GM19240 (cell line): Measurements from ENCODE around the gene NUDT9.

ENCODE experiments used
- DNase-seq: peaks from one replicate; pipeline ENCODE4 v3.0.0; 2011; ENCODE audit warnings: low spot score; ENCODE audit not compliant: insufficient read length

The NUDT9 gene

GRCh38 chr4:87506974-87507701 lies 84.8 kb downstream of the NUDT9 start:
- no peak for DNase-seq
